WERI-Rb-1 (cell line): ENCODE measurements around the gene UROC1.

Experiments
- DNase-seq: peaks from one replicate; pipeline ENCODE4 v3.0.0-alpha.2; 2020
- H3K27ac ChIP-seq: fragments of 250-450 bp; sonication (Bioruptor Pico); 2 replicates; pipeline ENCODE4 v1.5.1; 2020; ENCODE audit warnings: mild to moderate bottlenecking, moderate library complexity
- H3K27me3 ChIP-seq: fragments of 250-450 bp; sonication (Bioruptor Pico); 2 replicates; pipeline ENCODE4 v1.5.1; 2021; ENCODE audit warnings: mild to moderate bottlenecking, low read depth, moderate library complexity; ENCODE audit not compliant: insufficient read depth, severe bottlenecking
- H3K36me3 ChIP-seq: fragments of 250-450 bp; sonication (Bioruptor Pico); 2 replicates; pipeline ENCODE4 v1.5.1; 2020; ENCODE audit warnings: mild to moderate bottlenecking, moderate library complexity
- H3K4me3 ChIP-seq: 2 replicates; pipeline ENCODE4 v1.5.1; 2011; ENCODE audit warnings: low read depth, mild to moderate bottlenecking, control low read depth, low read length
- H3K9me3 ChIP-seq: fragments of 250-450 bp; sonication (Bioruptor Pico); 2 replicates; pipeline ENCODE4 v1.5.1; 2021; ENCODE audit warnings: mild to moderate bottlenecking, moderate library complexity; ENCODE audit not compliant: severe bottlenecking
- TF ChIP-seq, protein P1 (sequence below): IDR thresholded peaks from 2 replicates; pipeline ENCODE4 v1.5.1; 2011; ENCODE audit warnings: low read depth, mild to moderate bottlenecking, control low read depth, inconsistent platforms, low read length

UROC1 gene

GRCh38 chr3:126551839-126552687 lies 34.5 kb upstream of the UROC1 start:
- no peaks in the 10 kb centered on the region for H3K9me3 ChIP-seq
- H3K4me3 ChIP-seq = no peak overlapping the region
- TF ChIP-seq, protein P1, sequence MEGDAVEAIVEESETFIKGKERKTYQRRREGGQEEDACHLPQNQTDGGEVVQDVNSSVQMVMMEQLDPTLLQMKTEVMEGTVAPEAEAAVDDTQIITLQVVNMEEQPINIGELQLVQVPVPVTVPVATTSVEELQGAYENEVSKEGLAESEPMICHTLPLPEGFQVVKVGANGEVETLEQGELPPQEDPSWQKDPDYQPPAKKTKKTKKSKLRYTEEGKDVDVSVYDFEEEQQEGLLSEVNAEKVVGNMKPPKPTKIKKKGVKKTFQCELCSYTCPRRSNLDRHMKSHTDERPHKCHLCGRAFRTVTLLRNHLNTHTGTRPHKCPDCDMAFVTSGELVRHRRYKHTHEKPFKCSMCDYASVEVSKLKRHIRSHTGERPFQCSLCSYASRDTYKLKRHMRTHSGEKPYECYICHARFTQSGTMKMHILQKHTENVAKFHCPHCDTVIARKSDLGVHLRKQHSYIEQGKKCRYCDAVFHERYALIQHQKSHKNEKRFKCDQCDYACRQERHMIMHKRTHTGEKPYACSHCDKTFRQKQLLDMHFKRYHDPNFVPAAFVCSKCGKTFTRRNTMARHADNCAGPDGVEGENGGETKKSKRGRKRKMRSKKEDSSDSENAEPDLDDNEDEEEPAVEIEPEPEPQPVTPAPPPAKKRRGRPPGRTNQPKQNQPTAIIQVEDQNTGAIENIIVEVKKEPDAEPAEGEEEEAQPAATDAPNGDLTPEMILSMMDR = no peak
- no peak overlapping the region for H3K27ac ChIP-seq
- no peaks in the 10 kb centered on the region for H3K36me3 ChIP-seq
- DNase-seq = peak; percentile 4
- no peaks in the 10 kb centered on the region for H3K27me3 ChIP-seq

DNA sequence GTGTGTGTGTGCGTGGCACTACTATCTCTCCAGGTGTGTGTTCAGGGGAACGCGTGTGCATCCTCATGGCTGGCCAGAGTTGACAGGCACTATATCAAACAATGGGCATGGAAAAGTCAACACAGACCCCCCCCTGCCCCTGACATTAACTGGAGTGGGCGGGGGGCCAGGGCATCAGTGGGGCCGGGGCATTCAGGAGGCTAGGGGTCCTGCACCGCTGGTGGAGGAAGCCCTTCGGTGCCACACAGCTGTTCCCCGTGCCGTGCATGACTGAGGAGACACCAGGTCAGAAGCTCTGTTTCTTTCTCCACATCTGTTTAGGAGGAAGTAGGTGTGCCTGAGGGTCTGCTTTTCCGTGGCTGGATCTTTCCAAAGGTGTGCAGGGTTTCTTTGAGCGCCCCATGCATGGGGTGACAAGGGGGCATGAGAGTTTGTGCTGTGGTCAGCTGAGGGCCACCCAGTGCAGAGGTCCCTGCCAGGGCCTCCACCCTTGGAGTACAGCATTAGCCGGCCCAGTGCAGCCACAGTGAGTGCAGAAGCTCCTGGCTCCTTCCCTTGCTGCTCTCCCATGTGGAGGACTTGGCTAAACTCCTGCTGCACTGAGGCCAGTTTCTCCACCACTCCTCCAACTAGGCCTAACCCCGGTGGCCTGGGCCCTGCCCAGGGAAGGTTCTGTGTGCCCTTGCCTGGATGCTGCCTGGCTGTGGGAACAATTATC lies 33.7 kb upstream of the UROC1 start:
- Histone ChIP-seq H3K27me3 (no peaks in the 10 kb centered on the region), H3K27ac (no peak overlapping the region), H3K9me3 (no peaks in the 10 kb centered on the region), H3K4me3 (no peak overlapping the region), H3K36me3 (no peaks in the 10 kb centered on the region)
- TF ChIP-seq, protein P1 = no peak
- DNase-seq = peak; percentile 3

DNA sequence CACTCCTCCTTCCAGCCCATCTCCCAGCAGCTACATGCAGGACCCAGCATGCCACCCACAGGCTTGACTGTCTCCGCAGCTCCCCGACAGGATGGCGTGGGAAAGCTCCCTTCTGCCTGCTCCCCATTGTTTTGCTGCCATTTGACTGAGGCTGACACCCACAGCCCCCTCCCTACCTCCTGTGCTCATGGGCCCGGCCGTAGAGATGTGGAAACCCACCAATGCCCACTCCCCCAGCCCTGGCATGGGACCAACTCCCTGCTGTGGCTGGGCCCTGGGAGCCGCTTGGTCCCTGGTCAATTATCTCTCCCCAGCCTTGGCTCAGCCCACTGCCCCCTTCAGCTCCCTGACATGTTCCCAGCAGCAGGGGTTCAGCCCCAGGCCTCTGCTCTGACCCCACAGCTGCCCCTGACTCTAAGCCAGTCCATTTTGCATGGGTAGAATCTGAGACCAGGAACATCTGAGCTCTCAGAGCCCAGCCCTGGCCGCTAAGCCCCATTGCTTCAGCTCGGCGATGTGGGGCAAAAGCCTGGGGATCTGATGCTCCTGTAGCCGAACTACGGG lies 33.0 kb upstream of the UROC1 start:
- peak; percentile 3 for DNase-seq
- Histone ChIP-seq H3K36me3 (no peaks in the 10 kb centered on the region), H3K9me3 (no peaks in the 10 kb centered on the region), H3K4me3 (no peak overlapping the region), H3K27ac (no peak overlapping the region), H3K27me3 (no peaks in the 10 kb centered on the region)
- TF ChIP-seq, protein P1 = no peak

- DNase-seq = peak; percentile 4
- TF ChIP-seq, protein P1 = no peak
These were observed 32.4 kb upstream of the UROC1 start for GRCh38 chr3:126549861-126550487.

DNA sequence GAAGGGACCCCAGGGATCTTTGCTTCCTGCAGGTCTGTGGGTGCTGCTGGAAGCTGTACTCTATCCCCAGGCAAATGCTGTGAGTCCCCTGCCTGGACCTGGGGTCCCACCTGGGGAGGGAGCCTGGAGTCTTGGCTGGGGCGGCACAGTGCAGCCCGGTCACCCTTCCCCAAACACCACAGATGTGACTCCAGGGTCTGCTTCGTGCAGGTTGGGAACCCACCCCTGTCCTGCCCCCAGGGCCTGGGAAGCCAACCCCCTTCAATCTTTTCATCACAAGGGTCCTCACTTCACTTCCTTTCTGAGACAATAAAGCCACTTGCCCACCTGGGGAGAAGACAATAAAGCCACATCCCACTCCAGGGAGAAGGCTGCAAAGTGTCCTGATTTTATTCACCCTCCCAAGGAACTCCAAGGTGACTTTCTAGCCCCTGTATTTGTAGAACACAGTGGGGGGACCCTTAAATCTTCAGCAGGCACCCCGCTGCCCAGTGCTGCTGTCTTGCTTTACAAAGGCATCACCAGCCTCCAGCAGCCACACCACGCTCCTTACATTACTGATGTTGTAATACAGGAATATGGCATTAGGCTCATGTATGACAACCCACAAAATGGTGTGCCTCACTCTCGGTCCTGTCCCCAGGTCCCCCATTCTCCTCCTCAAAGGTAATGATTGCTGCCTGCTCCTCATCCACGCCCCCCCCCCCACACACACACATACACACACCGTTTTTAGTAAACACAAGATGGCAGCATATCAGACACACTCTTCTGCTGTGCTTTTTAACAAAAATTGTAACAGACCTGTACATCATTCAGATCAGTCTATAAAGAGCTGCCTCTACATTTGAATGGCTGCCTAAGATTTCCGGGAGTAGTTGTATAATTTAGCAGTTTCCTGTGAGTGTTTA lies 31.2 kb upstream of the UROC1 start:
- no peaks in the 10 kb centered on the region for H3K36me3 ChIP-seq
- no peak overlapping the region for H3K27ac ChIP-seq
- DNase-seq = peak; percentile 4
- H3K27me3 ChIP-seq = no peaks in the 10 kb centered on the region
- no peak overlapping the region for H3K4me3 ChIP-seq
- TF ChIP-seq, protein P1 = no peak
- H3K9me3 ChIP-seq = no peaks in the 10 kb centered on the region

More at GRCh38 chr3:126549861-126550487, 32.4 kb upstream of the UROC1 start:
- no peaks in the 10 kb centered on the region for H3K9me3 ChIP-seq
- H3K27me3 ChIP-seq = no peaks in the 10 kb centered on the region
- H3K36me3 ChIP-seq = no peaks in the 10 kb centered on the region
- no peak overlapping the region for H3K4me3 ChIP-seq
- no peak overlapping the region for H3K27ac ChIP-seq
